Activated naive CD8-positive, alpha-beta T cell treated with anti-CD3 and anti-CD28 coated beads, Interleukin-2, amount 50 U/mL, for 24 hours (primary cell): ENCODE data around the gene PRPSAP1.
"Not testable (repeated sequence)": the region's sequence is repeated elsewhere in the genome, so short reads cannot be mapped to it uniquely, and the experiment has no call there.

Source experiments
- ATAC-seq: fragments of 150-1000 bp; cut with Tn5 transposase; one replicate; pipeline ENCODE4 v1.10.0; 2021
- DNase-seq: peaks from one replicate; pipeline ENCODE4 v3.0.0; 2021
- H3K27ac Mint-ChIP-seq: one replicate; pipeline ENCODE4 v1.8.0; 2021; ENCODE audit warnings: mild to moderate bottlenecking, mixed read lengths
- H3K27me3 Mint-ChIP-seq: one replicate; pipeline ENCODE4 v1.8.0; 2021; ENCODE audit warnings: mixed read lengths
- H3K36me3 Mint-ChIP-seq: one replicate; pipeline ENCODE4 v1.8.0; 2021; ENCODE audit warnings: low read depth, mixed read lengths
- H3K4me1 Mint-ChIP-seq: one replicate; pipeline ENCODE4 v1.8.0; 2021; ENCODE audit warnings: mixed read lengths
- H3K4me3 Mint-ChIP-seq: one replicate; pipeline ENCODE4 v1.8.0; 2021; ENCODE audit warnings: mild to moderate bottlenecking, moderate library complexity, mixed read lengths
- H3K9me3 Mint-ChIP-seq: one replicate; pipeline ENCODE4 v1.8.0; 2021; ENCODE audit warnings: mixed read lengths

PRPSAP1 gene

DNA sequence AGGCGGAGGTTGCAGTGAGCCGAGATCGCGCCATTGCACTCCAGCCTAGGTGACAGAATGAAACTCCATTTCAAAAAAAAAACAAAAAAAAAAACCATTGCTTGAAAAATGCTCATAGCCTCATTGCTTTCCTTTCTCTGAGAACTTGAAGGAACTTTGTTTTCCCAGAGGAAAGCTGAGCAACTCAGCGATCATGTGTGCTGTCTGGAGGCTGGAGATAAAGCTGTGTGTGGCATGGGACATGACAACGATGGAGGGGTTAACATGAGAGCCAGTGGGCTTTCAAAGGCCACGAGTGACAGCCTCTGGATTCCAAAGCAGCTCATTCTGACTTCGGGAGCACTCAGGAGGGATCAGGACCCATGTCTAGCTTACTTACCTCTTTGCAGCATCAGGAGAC is 24.1 kb downstream of the PRPSAP1 start:
- H3K4me1 Mint-ChIP-seq: no peaks in the 10 kb centered on the region
- DNase-seq (no peak), ATAC-seq (no peak)
- no peak overlapping the region for H3K4me3 Mint-ChIP-seq
- H3K27ac Mint-ChIP-seq: no peak overlapping the region
- H3K36me3 Mint-ChIP-seq: peaks cover 10% of the 10 kb centered on the region
- H3K9me3 Mint-ChIP-seq: no peaks in the 10 kb centered on the region
- no peaks in the 10 kb centered on the region for H3K27me3 Mint-ChIP-seq

DNA sequence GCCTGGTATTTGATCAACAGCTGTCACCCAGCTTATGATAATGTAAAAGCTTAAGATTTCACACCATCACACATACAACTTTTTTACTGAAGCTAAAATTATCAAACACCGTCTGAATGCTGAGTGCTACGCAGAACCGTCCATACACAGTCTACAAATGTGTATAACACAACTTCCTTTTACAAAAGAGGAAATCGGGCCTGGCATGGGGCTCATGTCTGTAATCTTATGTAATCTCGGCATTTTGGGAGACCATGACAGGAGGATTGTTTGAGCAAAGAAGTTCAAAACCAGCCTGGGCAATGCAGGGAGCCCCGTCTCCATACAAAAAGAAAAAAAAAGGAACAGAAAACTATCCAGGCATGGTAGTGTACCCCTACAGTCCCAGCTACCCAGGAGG is 26.0 kb downstream of the PRPSAP1 start:
- Mint-ChIP-seq H3K4me1 (no peaks in the 10 kb centered on the region), H3K36me3 (peaks cover 12% of the 10 kb centered on the region), H3K9me3 (no peaks in the 10 kb centered on the region), H3K27ac (no peak overlapping the region), H3K4me3 (no peak overlapping the region), H3K27me3 (no peaks in the 10 kb centered on the region)
- DNase-seq: no peak
- no peak for ATAC-seq

DNA sequence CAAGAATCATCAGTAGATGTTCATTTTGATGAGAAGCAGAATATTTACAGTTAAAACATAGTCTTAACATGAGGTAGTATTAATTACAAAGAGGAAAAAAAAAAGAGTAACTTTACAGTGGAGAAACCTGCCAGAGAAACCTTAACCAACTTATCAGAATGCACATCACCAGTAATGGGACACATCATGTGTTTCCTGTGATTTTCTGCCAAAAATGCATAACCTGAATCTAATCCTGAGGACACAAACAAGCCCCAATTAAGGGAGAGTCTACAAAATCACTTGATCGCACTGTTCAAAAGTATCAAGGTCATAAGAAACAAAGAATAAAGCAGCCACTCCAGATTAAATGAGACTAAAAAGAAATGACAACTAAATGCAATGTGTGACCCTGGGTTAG is 27.4 kb downstream of the PRPSAP1 start:
- Mint-ChIP-seq H3K27me3 (no peaks in the 10 kb centered on the region), H3K27ac (no peak overlapping the region), H3K36me3 (peaks cover 7% of the 10 kb centered on the region), H3K4me3 (no peak overlapping the region), H3K9me3 (no peaks in the 10 kb centered on the region), H3K4me1 (no peaks in the 10 kb centered on the region)
- DNase-seq (no peak), ATAC-seq (no peak)

DNA sequence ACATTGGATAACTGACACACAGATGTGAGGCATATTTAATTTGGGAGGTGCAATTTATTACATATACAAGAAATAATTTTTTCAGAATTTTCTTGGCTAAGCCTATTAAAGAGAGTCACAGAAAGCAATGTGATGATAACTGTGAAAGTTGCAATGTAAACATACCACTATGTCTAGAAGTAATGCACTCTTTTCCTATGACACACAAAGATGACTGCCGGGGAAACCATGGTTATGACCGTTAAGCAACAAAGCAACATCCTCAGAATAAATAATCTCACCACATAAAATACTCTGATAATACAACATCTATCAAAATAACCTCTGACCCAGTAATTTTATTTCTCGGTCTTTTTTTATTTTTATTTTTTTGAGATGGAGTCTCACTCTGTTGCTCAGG is 35.1 kb downstream of the PRPSAP1 start:
- no peak overlapping the region for H3K4me3 Mint-ChIP-seq
- H3K4me1 Mint-ChIP-seq: peaks cover 3% of the 10 kb centered on the region
- peaks cover 5% of the 10 kb centered on the region for H3K36me3 Mint-ChIP-seq
- no peaks in the 10 kb centered on the region for H3K27me3 Mint-ChIP-seq
- ATAC-seq (no peak), DNase-seq (no peak)
- H3K27ac Mint-ChIP-seq: no peak overlapping the region
- no peaks in the 10 kb centered on the region for H3K9me3 Mint-ChIP-seq

DNA sequence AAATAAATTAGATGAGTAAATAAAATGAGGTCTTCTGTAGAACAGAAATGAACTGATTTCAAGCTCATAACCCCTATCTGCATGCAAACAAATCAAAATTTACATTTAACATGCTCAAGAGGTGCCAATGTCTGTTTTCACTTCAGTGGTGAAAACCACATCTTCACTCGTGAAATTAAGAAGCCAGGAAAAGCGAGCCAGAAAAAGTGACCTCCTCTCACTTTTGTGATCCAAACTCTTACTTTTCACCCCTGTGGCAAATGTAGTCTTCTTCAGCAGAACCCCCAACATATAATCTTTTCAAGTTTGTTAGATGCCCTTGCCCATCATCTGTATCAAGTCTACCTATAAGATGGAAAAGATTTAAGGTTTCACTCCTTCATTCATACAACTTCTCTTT is 36.2 kb downstream of the PRPSAP1 start:
- Mint-ChIP-seq H3K36me3 (peaks cover 5% of the 10 kb centered on the region), H3K9me3 (no peaks in the 10 kb centered on the region), H3K27ac (no peak overlapping the region), H3K4me3 (no peak overlapping the region), H3K27me3 (no peaks in the 10 kb centered on the region), H3K4me1 (peaks cover 3% of the 10 kb centered on the region)
- DNase-seq: no peak
- ATAC-seq: no peak

DNA sequence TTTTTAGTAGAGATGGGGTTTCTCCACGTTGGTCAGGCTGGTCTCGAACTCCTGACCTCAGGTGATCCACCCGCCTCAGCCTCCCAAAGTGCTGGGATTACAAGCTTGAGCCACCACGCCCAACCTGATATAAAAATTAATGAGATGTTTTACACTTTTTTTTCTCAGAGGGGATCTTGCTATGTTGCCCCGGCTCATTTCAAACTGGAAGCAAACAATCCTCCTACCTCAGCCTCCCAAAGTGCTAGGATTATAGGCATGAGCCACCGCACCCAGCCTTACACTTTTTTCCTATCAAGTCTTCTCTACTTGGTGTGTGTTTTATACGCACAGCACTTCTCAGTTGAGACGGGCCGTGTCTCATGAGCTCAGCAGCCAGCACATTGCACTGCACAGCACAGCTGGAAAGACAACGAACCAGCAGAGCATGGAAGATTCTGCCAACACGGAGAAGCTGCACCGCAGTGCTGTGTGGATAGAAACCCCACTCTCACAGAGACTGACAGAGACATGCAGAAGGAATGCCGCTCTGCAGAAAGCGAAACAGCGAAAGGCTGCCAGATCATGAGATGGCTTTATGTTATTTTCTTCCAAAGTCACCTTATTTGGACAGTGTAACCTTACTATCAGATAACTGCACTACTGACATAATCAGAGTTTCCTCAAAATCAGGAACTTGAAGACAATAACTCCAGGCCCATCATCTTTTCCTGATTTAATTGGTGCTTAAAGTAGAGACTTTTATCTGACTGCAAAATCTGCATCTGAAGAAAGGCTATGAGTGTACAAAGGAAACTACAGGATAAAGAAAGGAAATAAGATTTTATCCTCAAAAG is 39.1 kb downstream of the PRPSAP1 start:
- H3K4me3 Mint-ChIP-seq: no peak overlapping the region
- H3K27me3 Mint-ChIP-seq: no peaks in the 10 kb centered on the region
- H3K4me1 Mint-ChIP-seq: peaks cover 3% of the 10 kb centered on the region
- H3K27ac Mint-ChIP-seq: no peak overlapping the region
- H3K36me3 Mint-ChIP-seq: peaks cover 7% of the 10 kb centered on the region
- no peak for DNase-seq
- ATAC-seq: no peak
- no peaks in the 10 kb centered on the region for H3K9me3 Mint-ChIP-seq

DNA sequence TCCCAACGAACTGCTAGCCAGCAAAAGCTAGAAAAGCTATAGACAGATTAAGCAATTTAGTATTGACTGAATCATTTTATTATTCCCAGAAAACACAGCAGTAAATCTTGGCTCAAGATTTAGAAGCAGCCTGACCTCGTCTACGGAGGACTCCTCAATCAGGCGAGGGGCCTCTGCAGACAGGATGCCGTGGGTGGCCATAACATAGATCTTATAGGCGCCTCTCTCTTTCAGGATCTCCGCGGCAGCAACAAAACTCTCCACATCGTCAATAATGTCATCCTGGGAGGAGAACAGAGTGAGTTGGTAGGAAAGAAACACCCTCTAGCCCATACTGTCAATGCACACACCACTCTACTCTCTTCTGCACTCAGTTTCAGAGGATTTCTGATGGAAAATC is 41.0 kb downstream of the PRPSAP1 start:
- DNase-seq (no peak), ATAC-seq (no peak)
- H3K4me3 Mint-ChIP-seq: no peak overlapping the region
- no peak overlapping the region for H3K27ac Mint-ChIP-seq
- H3K4me1 Mint-ChIP-seq: peaks cover 3% of the 10 kb centered on the region
- H3K9me3 Mint-ChIP-seq: no peaks in the 10 kb centered on the region
- no peaks in the 10 kb centered on the region for H3K27me3 Mint-ChIP-seq
- H3K36me3 Mint-ChIP-seq: peaks cover 3% of the 10 kb centered on the region

DNA sequence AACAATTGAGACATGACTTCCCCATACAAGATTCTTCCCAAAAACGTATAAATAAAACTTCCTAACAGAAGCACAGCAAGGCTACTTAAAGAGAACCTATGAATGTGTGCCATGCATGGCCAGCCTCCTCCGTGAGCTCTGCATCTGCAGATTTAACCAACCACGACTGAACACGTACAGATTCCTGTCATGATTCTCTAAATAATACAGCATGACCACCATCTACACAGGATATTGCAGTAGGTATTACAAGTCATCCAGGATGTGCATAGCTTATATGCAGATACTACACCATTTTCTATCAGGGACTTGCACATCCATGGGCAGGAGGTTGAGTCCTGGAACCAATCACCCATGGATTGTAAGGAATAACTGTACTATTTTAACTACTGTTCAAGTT is 44.3 kb downstream of the PRPSAP1 start:
- Mint-ChIP-seq H3K4me3 (no peak overlapping the region), H3K9me3 (no peaks in the 10 kb centered on the region), H3K36me3 (peaks cover 3% of the 10 kb centered on the region), H3K4me1 (no peaks in the 10 kb centered on the region), H3K27me3 (no peaks in the 10 kb centered on the region), H3K27ac (no peak overlapping the region)
- DNase-seq (no peak), ATAC-seq (no peak)

DNA sequence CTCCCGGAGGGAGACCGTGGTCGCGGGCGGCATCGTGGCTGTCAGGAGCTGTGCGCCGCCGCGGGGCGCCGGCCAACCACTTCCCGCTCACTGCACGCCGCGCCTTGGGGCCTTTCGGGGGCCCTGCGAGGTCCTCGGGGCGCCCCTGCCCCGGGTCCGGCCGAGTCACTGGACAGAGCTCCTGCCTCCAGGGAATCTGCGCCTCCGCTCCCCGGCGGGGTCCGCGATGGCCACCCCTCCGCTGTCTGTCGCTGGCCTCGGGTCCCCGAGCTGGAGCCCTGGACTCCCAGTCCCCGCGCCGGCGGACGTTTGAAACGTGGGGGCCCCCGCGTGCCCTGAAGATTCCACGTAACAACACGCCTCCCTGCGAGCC is 45.8 kb downstream of the PRPSAP1 start, which contains the start of gene QRICH2:
TSS of gene QRICH2 (minus strand) at position 311 of the 373 bp plus-strand sequence. CDS start at position 33, 278 bp downstream.
- H3K4me3 Mint-ChIP-seq: no peak within 1 kb of the TSS
- H3K27ac Mint-ChIP-seq: no peak within 1 kb of the TSS
- no peaks in the 10 kb centered on the region for H3K4me1 Mint-ChIP-seq
- no peaks in the 10 kb centered on the region for H3K9me3 Mint-ChIP-seq
- H3K36me3 Mint-ChIP-seq: peaks cover 2% of the 10 kb centered on the region
- DNase-seq (no peak), ATAC-seq (no peak)
- H3K27me3 Mint-ChIP-seq: no peaks in the 10 kb centered on the region

DNA sequence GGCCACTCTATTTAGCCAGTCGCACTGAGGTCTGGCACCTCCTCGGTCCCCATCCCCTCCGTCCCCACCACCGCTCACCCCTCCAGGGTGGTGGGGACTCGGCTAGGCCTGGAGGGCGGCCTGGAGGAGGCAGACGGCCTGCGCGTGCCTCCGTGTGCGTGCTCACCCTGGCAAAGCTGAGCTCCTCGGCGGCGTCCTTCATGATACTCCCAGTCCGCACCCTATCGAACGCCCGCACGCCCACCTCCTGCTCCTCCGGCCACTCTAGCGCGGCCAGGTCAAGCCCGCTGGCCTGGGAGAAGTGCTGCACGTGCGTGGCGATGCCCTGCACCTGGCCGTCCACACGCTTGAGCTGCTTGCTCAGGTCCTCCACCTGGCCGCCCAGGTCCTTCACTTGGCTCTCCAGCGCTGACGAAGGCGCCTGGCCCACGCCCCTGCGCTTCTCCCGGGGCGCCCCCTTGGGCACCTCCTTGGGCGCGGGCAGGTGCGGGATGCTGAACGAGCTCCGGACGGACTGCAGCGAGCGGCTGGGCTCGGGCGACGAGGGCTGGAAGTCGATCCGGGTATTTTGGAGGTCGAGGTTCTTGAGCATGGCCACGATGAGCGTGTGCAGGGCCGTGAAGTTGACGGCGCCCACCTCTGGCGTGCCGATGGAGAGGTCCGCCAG is 46.3 kb downstream of the PRPSAP1 start:
- H3K27ac Mint-ChIP-seq: no peak overlapping the region
- H3K36me3 Mint-ChIP-seq: peaks cover 2% of the 10 kb centered on the region

DNA sequence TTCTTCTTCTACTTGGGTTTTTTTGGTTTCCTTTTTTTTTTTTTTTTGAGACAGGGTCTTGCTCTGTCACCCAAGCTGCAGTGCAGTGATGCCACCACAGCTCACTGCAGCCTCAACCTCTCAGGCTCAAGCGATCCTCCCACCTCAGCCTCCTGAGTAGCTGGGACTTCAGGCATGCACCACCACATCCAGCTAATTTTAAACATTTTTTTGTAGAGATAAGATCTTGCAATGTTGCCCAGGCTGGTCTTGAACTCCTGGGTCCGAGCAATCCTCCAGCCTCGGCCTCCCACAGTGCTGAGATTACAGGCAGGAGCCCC is 48.6 kb downstream of the PRPSAP1 start:
- H3K9me3 Mint-ChIP-seq, H3K4me1 Mint-ChIP-seq: not testable (repeated sequence)

More for the DNA sequence above, 46.3 kb downstream of the PRPSAP1 start:
- DNase-seq: no peak
- Mint-ChIP-seq H3K4me3 (no peak overlapping the region), H3K27me3 (no peaks in the 10 kb centered on the region), H3K9me3 (no peaks in the 10 kb centered on the region), H3K4me1 (no peaks in the 10 kb centered on the region)
- ATAC-seq: no peak

DNA sequence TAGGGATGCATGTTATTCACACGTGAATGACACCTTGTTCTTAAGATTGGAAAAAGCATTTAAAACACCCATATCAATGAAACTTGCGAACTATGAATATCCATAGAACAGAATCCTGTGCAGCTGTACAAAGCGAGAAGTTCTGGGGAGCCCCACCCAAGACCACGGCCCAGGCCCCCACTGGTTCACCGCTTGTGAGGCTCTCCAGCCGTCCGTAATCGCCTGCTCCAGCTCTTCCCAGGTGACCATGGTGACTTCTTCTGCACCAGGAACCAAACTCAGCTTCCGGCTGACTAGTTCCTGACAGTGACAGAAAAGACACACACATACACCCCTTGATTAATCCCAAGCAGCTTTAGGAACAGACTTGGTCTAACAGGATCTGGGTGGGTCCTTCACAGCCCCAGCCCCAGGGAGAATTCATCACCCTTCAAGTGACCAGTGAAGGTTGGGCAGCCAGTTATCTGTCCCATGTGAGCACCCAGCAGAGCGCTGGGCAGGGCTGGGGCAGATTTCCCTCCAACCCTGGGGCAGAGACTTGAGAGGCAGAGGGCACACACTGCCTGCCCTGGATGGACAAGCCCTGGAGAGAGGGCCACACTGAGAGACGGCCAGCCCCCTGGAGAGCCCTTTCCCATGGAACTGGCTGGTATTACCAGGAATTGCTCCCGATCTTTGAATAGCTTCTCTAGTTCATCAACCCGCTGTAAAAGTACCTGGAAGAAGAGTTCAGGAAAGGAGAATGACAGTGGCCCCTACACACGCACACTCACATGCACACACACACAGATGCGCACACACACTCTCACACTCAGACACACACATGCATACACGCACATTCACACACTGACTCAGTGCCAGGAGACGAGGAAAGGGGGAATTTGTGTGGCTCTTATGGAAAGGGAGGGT is 49.2 kb downstream of the PRPSAP1 start:
- no peak overlapping the region for H3K4me3 Mint-ChIP-seq
- H3K27me3 Mint-ChIP-seq: no peaks in the 10 kb centered on the region
- DNase-seq: no peak
- H3K4me1 Mint-ChIP-seq: no peaks in the 10 kb centered on the region
- no peak for ATAC-seq
- no peaks in the 10 kb centered on the region for H3K9me3 Mint-ChIP-seq
- H3K36me3 Mint-ChIP-seq: no peaks in the 10 kb centered on the region
- no peak overlapping the region for H3K27ac Mint-ChIP-seq

More for the DNA sequence above, 48.6 kb downstream of the PRPSAP1 start:
- not testable (repeated sequence) for ATAC-seq, H3K27ac Mint-ChIP-seq, H3K4me3 Mint-ChIP-seq, H3K36me3 Mint-ChIP-seq, H3K27me3 Mint-ChIP-seq, DNase-seq

DNA sequence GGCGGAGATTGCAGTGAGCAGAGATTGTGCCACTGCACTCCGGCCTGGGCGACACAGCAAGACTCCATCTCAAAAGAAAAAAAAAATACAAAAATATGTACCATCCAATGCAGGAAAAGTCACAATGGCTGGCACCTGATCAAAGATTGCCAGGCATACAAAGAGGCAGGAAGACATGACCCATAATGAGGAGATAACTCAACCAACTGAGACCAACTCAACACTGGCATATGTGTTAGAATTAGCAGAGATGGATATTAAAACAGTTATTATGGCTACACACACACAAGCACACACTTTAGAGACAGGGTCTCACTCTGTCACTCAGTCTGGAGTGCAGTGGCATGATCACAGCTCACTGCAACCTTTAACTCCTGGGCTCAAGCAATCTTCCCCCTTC is 56.3 kb downstream of the PRPSAP1 start:
- Mint-ChIP-seq H3K9me3 (no peaks in the 10 kb centered on the region), H3K36me3 (no peaks in the 10 kb centered on the region), H3K4me3 (no peak overlapping the region), H3K27ac (no peak overlapping the region), H3K27me3 (no peaks in the 10 kb centered on the region), H3K4me1 (peaks cover 4% of the 10 kb centered on the region)
- no peak for DNase-seq
- no peak for ATAC-seq

DNA sequence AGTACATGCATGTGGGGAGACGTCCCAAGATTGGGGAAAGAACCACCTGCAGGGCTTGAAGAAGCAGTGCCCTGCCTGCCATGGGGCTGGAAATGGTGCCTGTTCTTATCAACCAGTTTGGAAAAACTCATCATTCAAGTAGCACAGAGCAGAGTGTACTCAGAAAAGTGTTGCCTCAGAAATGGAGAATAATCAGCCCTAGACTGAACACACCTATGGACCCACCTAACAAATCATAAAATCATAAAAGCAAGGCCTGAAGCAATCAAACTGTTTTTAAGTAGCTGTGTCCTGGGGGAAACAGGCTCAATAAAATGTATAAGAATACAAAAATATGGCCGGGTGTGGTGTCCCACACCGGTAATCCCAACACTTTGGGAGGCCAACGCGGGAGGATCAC is 56.8 kb downstream of the PRPSAP1 start:
- H3K27me3 Mint-ChIP-seq: no peaks in the 10 kb centered on the region
- DNase-seq: no peak

DNA sequence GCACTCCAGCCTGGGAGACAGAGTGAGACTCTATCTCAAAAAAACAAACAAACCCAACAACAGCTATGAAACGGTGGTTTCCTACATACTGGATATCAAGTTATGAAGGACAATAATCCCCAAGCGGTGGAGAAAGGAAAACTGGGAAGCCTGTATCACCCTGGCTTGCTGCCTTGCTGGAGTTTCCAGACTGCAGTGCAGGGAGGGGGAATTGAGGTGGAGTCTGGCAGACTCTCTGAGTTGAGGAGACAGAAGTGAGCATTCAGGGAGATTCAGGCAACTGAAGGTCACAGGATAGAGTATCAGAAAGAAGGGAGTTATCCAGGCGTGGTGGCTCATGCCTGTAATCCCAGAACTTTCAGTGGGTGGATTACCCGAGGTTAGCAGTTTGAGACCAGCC is 57.5 kb downstream of the PRPSAP1 start:
- no peaks in the 10 kb centered on the region for H3K36me3 Mint-ChIP-seq
- H3K9me3 Mint-ChIP-seq: no peaks in the 10 kb centered on the region
- no peaks in the 10 kb centered on the region for H3K27me3 Mint-ChIP-seq
- H3K4me1 Mint-ChIP-seq: peaks cover 4% of the 10 kb centered on the region
- H3K27ac Mint-ChIP-seq: no peak overlapping the region
- DNase-seq: no peak
- ATAC-seq: no peak
- H3K4me3 Mint-ChIP-seq: no peak overlapping the region

More for the DNA sequence above, 56.8 kb downstream of the PRPSAP1 start:
- no peaks in the 10 kb centered on the region for H3K36me3 Mint-ChIP-seq
- peaks cover 4% of the 10 kb centered on the region for H3K4me1 Mint-ChIP-seq
- H3K9me3 Mint-ChIP-seq: no peaks in the 10 kb centered on the region
- no peak overlapping the region for H3K27ac Mint-ChIP-seq
- no peak overlapping the region for H3K4me3 Mint-ChIP-seq
- no peak for ATAC-seq
